Endodermal cell (in vitro differentiated cells): ENCODE results near the gene RPL35. TPM values are rescaled to one million over a fixed set of nuclear protein-coding genes. Genes with fewer than 3 reads are reported as not detected.

ENCODE experiments used
- DNase-seq: peaks from one replicate; pipeline ENCODE4 v3.0.0-alpha.2; 2017
- H3K27ac ChIP-seq: 2 replicates; pipeline ENCODE4 v1.5.1; 2013; ENCODE audit warnings: mild to moderate bottlenecking, low read depth, low read length, moderate library complexity
- H3K27me3 ChIP-seq: 2 replicates; pipeline ENCODE4 v1.6.1; 2013; ENCODE audit warnings: mild to moderate bottlenecking, low read length, moderate library complexity; ENCODE audit not compliant: insufficient read depth, control insufficient read depth, poor library complexity, severe bottlenecking
- H3K36me3 ChIP-seq: 2 replicates; pipeline ENCODE4 v1.7.0; 2013; ENCODE audit warnings: mild to moderate bottlenecking, low read length, moderate library complexity; ENCODE audit not compliant: control insufficient read depth, insufficient read depth
- H3K4me1 ChIP-seq: one replicate; pipeline ENCODE4 v1.7.0; 2013; ENCODE audit warnings: low read length; ENCODE audit not compliant: control insufficient read depth, insufficient read depth
- H3K4me3 ChIP-seq: 2 replicates; pipeline ENCODE4 v1.5.1; 2013; ENCODE audit warnings: mild to moderate bottlenecking, low read length, moderate library complexity
- H3K9ac ChIP-seq: 2 replicates; pipeline ENCODE4 v1.6.1; 2013; ENCODE audit warnings: mild to moderate bottlenecking, low read length, moderate library complexity; ENCODE audit not compliant: poor library complexity, severe bottlenecking; ENCODE audit errors: extremely low read depth
- H3K9me3 ChIP-seq: 2 replicates; pipeline ENCODE4 v1.6.1; 2013; ENCODE audit warnings: mild to moderate bottlenecking, low read length, moderate library complexity; ENCODE audit not compliant: control insufficient read depth
- H3K27ac Mint-ChIP-seq: 2 replicates; pipeline ENCODE4 v1.8.0; 2020; ENCODE audit warnings: mixed read lengths
- H3K27me3 Mint-ChIP-seq: 2 replicates; pipeline ENCODE4 v1.8.0; 2021; ENCODE audit warnings: mild to moderate bottlenecking, mixed read lengths; ENCODE audit not compliant: insufficient read depth
- H3K36me3 Mint-ChIP-seq: 2 replicates; pipeline ENCODE4 v1.8.0; 2020; ENCODE audit warnings: low read depth, mixed read lengths
- H3K4me1 Mint-ChIP-seq: 2 replicates; pipeline ENCODE4 v1.8.0; 2020; ENCODE audit warnings: mixed read lengths
- H3K4me3 Mint-ChIP-seq: 2 replicates; pipeline ENCODE4 v1.8.0; 2020; ENCODE audit warnings: mild to moderate bottlenecking, moderate library complexity, mixed read lengths
- H3K9me3 Mint-ChIP-seq: 2 replicates; pipeline ENCODE4 v1.8.0; 2020; ENCODE audit warnings: mild to moderate bottlenecking, mixed read lengths
- WGBS, 2 experiments: methylation state at CpG; one replicate each; pipeline versions ENCODE4 v1.1.5 to v1.1.7; 2013; ENCODE audit warnings: missing lambda C conversion rate in 2 of 2, mixed read lengths in 1 of 2; ENCODE audit not compliant: insufficient coverage in 1 of 2, insufficient read length in 1 of 2; 5-methylcytosine and 5-hydroxymethylcytosine counted together
- total RNA-seq, 2 donors: library from RNA; stranded (reverse); fragmentation: NEBNext Ultra II Directional in 1 of 2; extraction: Animal tissue kit (Norgen Biotek cat#: 25700) in 1 of 2; gene quantifications; 2 replicates in 1 of 2; 3 replicates in 1 of 2; pipeline ENCODE4 v1.2.1, GENCODE V29; 2021
- TF ChIP-seq, protein P1 (sequence below): fragments of 200-600 bp; sonication (generic); conservative IDR thresholded peaks from 2 replicates; pipeline ENCODE4 v1.5.0; 2021; ENCODE audit warnings: antibody characterized with exemption, mild to moderate bottlenecking

RPL35 gene
- total RNA-seq, 2 donors from 2014 or later, result 1,507 to 1,578 TPM

DNA sequence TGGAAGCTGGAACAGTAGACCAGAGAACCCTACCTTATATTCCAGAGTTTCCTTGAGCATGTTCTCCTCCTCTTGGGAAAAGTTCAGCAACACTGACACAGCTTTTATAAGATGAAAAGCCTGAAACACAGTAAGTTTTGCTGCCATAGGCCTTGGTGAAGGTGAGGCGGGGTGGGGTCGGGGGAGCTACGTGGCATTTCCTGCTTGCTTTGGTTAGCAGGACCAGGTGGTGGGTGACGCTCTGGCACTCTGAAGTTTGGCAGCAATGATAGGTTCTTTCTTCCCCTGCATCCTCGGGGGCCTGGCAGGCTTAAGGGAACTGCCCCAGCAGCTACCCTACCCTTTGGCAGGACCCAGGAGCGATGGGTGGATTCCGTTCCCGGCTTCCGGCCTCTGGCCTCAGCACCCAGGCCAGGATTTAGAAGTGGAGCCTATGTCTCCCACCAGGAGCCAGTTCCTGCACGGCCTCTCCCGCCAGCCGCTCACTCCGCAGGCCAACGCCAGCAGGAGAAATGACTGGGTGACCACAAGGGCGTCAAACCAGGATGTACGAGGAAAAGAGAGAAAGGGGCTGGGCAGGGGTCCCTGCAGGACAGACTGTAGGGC lies 19.5 kb upstream of the RPL35 start:
- H3K9me3 ChIP-seq, result no peaks in the 10 kb centered on the region
- no peaks in the 10 kb centered on the region for H3K27me3 ChIP-seq
- no peak overlapping the region for H3K9ac ChIP-seq
- TF ChIP-seq, protein P1, sequence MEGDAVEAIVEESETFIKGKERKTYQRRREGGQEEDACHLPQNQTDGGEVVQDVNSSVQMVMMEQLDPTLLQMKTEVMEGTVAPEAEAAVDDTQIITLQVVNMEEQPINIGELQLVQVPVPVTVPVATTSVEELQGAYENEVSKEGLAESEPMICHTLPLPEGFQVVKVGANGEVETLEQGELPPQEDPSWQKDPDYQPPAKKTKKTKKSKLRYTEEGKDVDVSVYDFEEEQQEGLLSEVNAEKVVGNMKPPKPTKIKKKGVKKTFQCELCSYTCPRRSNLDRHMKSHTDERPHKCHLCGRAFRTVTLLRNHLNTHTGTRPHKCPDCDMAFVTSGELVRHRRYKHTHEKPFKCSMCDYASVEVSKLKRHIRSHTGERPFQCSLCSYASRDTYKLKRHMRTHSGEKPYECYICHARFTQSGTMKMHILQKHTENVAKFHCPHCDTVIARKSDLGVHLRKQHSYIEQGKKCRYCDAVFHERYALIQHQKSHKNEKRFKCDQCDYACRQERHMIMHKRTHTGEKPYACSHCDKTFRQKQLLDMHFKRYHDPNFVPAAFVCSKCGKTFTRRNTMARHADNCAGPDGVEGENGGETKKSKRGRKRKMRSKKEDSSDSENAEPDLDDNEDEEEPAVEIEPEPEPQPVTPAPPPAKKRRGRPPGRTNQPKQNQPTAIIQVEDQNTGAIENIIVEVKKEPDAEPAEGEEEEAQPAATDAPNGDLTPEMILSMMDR, result no peak
- peaks cover 41% of the 10 kb centered on the region for H3K36me3 Mint-ChIP-seq
- no peaks in the 10 kb centered on the region for H3K27me3 Mint-ChIP-seq
- no peak for DNase-seq
- H3K4me1 Mint-ChIP-seq, result peaks cover 9% of the 10 kb centered on the region
- H3K27ac Mint-ChIP-seq, result no peak overlapping the region
- H3K4me3 Mint-ChIP-seq, result no peak overlapping the region
- 94% methylated on average over 8 to 16 of the region's 16 CpGs for WGBS, 2 experiments
- no peak overlapping the region for H3K4me3 ChIP-seq
- H3K4me1 ChIP-seq, result peaks cover 2% of the 10 kb centered on the region
- H3K36me3 ChIP-seq, result peaks cover 31% of the 10 kb centered on the region
- no peak overlapping the region for H3K27ac ChIP-seq
- H3K9me3 Mint-ChIP-seq, result no peaks in the 10 kb centered on the region

DNA sequence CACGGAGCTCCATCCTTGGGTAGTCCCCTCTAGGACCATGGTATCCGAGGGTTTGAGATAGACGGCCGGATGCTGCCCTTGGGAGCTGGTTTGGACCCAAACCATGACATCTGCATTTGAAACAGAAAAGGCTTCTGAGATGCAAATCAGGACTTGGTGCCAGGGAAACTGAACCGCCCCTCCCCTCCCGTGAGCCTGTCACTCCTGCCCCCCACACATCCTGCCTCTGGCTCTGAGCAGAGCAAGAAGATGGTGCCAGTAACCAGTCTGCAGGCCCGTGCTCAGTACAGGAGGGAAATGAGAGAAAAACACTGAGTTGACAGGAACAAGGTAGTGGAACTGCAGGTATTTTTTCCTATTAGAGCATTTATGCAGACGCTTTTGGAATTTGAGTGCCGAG lies 18.7 kb upstream of the RPL35 start:
- Histone ChIP-seq H3K9ac (no peak overlapping the region), H3K4me3 (no peak overlapping the region)

DNA sequence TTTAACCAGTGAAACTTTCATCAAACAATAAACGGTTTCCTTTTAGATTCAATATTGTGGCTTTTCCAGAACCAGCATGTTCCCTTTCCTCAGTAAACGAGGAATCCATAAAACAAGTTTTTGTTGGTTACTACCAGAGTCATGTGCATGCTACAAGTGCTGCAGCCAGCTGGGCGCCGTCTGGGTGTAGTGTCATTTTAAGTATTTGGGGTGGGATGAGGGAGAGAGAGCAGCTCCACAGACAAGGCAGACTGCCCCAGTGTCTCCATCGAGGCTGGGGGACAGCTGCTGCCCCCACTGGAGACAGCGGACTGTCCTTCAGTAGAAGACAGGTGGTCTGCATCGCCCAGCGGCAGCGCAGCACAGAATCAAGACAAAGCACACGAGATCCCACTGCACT lies 17.5 kb upstream of the RPL35 start:
- Mint-ChIP-seq H3K36me3 (peaks cover 46% of the 10 kb centered on the region), H3K27ac (peak overlapping the region; percentile 35), H3K9me3 (no peaks in the 10 kb centered on the region), H3K27me3 (no peaks in the 10 kb centered on the region), H3K4me1 (peaks cover 4% of the 10 kb centered on the region), H3K4me3 (no peak overlapping the region)
- no peak for DNase-seq
- WGBS, 2 experiments, result 92 to 95% methylated on average over 7 to 10 of the region's 10 CpGs
- no peak overlapping the region for H3K4me3 ChIP-seq
- H3K9me3 ChIP-seq, result no peaks in the 10 kb centered on the region
- no peaks in the 10 kb centered on the region for H3K4me1 ChIP-seq
- H3K27ac ChIP-seq, result no peak overlapping the region
- TF ChIP-seq, protein P1, result no peak
- no peak overlapping the region for H3K9ac ChIP-seq
- peaks cover 48% of the 10 kb centered on the region for H3K36me3 ChIP-seq
- H3K27me3 ChIP-seq, result no peaks in the 10 kb centered on the region

More for the DNA sequence above, 18.7 kb upstream of the RPL35 start:
- Mint-ChIP-seq H3K27me3 (no peaks in the 10 kb centered on the region), H3K4me3 (no peak overlapping the region), H3K9me3 (no peaks in the 10 kb centered on the region), H3K4me1 (peaks cover 9% of the 10 kb centered on the region), H3K36me3 (peaks cover 43% of the 10 kb centered on the region), H3K27ac (no peak overlapping the region)
- H3K4me1 ChIP-seq, result peaks cover 2% of the 10 kb centered on the region
- 56 to 61% methylated on average over 4 to 9 of the region's 9 CpGs for WGBS, 2 experiments
- H3K27ac ChIP-seq, result no peak overlapping the region
- TF ChIP-seq, protein P1, result no peak
- H3K9me3 ChIP-seq, result no peaks in the 10 kb centered on the region
- DNase-seq, result peak; percentile 80
- peaks cover 35% of the 10 kb centered on the region for H3K36me3 ChIP-seq
- H3K27me3 ChIP-seq, result no peaks in the 10 kb centered on the region
